Smooth muscle cell (in vitro differentiated cells): Measurements from ENCODE around the gene GNAT2. TPM values are rescaled to one million over a fixed set of nuclear protein-coding genes. Genes with fewer than 3 reads are reported as not detected.
A peak's percentile ranks its signal among the peaks of the same experiment; 100 is the strongest.

Experiments
- DNase-seq: peaks from one replicate; lab custom pipeline; 2025; ENCODE audit not compliant: unreplicated experiment; lab: John Stamatoyannopoulos, UW
- H2AFZ ChIP-seq: fragments of 200-600 bp; sonication (generic); 2 replicates; pipeline ENCODE4 v1.6.0; 2016; ENCODE audit warnings: antibody characterized with exemption, low read depth, mild to moderate bottlenecking
- H3F3A ChIP-seq: fragments of 200-600 bp; sonication (generic); 2 replicates; pipeline ENCODE4 v1.6.0; 2017; ENCODE audit warnings: antibody characterized with exemption, low read depth
- H3K27ac ChIP-seq: fragments of 200-600 bp; sonication (generic); 2 replicates; pipeline ENCODE4 v1.5.1; 2016; ENCODE audit warnings: low read depth, mild to moderate bottlenecking
- H3K27me3 ChIP-seq: fragments of 200-600 bp; sonication (generic); 2 replicates; pipeline ENCODE4 v1.6.1; 2016; ENCODE audit warnings: low read depth, mild to moderate bottlenecking
- H3K36me3 ChIP-seq: fragments of 200-600 bp; sonication (generic); 2 replicates; pipeline ENCODE4 v1.5.1; 2016; ENCODE audit warnings: low read depth
- H3K4me1 ChIP-seq: fragments of 200-600 bp; sonication (generic); 2 replicates; pipeline ENCODE4 v1.5.1; 2016; ENCODE audit warnings: low read depth
- H3K4me2 ChIP-seq: fragments of 200-600 bp; sonication (generic); 2 replicates; pipeline ENCODE4 v1.6.0; 2016; ENCODE audit warnings: mild to moderate bottlenecking
- H3K4me3 ChIP-seq: fragments of 200-600 bp; sonication (generic); 2 replicates; pipeline ENCODE4 v1.5.1; 2016; ENCODE audit warnings: mild to moderate bottlenecking
- H3K79me2 ChIP-seq: fragments of 200-600 bp; sonication (generic); 2 replicates; pipeline ENCODE4 v1.6.0; 2016; ENCODE audit warnings: low read depth, mild to moderate bottlenecking
- H3K9ac ChIP-seq: fragments of 200-600 bp; sonication (generic); 2 replicates; pipeline ENCODE4 v1.6.0; 2016; ENCODE audit warnings: low read depth
- H3K9me3 ChIP-seq: fragments of 200-600 bp; sonication (generic); replicated peaks from 2 replicates; pipeline ENCODE4 v1.5.1; 2016; ENCODE audit warnings: low read depth
- H4K20me1 ChIP-seq: fragments of 200-600 bp; sonication (generic); 2 replicates; pipeline ENCODE4 v1.6.0; 2016; ENCODE audit warnings: low read depth
- CTCF ChIP-seq: fragments of 200-600 bp; sonication (generic); IDR thresholded peaks from 2 replicates; pipeline ENCODE4 v1.5.1; 2017; ENCODE audit warnings: borderline replicate concordance, mild to moderate bottlenecking, antibody characterized with exemption; ENCODE audit not compliant: insufficient read depth, poor library complexity, severe bottlenecking
- WGBS: methylation state at CpG from one replicate; pipeline ENCODE4 v1.1.7; 2016; ENCODE audit warnings: low lambda C conversion rate; 5-methylcytosine and 5-hydroxymethylcytosine counted together
- polyA plus RNA-seq: library from polyadenylated mRNA; unstranded; fragments of >200 nt; fragmentation: Nextera tagmentation; extraction: Ambion mirVana; gene quantifications from 2 replicates; pipeline ENCODE4 v1.2.1, GENCODE V29; 2016
- total RNA-seq: library from RNA; depleted of rRNA; stranded (reverse); fragments of >200 nt; gene quantifications from 2 replicates; pipeline ENCODE4 v1.2.3, GENCODE V29; 2014

GNAT2 gene
- total and polyA plus RNA-seq, 2 experiments from 2014 or later = not detected

- Histone ChIP-seq H3K27ac (no peak overlapping the region), H3F3A (no peaks in the 10 kb centered on the region), H3K4me1 (no peaks in the 10 kb centered on the region), H2AFZ (no peak overlapping the region), H3K79me2 (no peaks in the 10 kb centered on the region), H3K9me3 (no peaks in the 10 kb centered on the region), H4K20me1 (no peaks in the 10 kb centered on the region), H3K36me3 (no peaks in the 10 kb centered on the region), H3K9ac (no peak overlapping the region), H3K4me2 (no peak overlapping the region), H3K4me3 (no peak overlapping the region), H3K27me3 (no peaks in the 10 kb centered on the region)
- TF ChIP-seq CTCF = no peak
- no peak for DNase-seq
- WGBS = 92% methylated on average over 5 of the region's 5 CpGs
Observed at GRCh38 chr1:109598655-109599054, 20.8 kb downstream of the GNAT2 start.

- H3K4me2 ChIP-seq = no peak overlapping the region
- no peak overlapping the region for H2AFZ ChIP-seq
- no peaks in the 10 kb centered on the region for H3K9me3 ChIP-seq
- H3K27me3 ChIP-seq = no peaks in the 10 kb centered on the region
- no peak overlapping the region for H3K27ac ChIP-seq
- peaks cover 2% of the 10 kb centered on the region for H3K36me3 ChIP-seq
- no peaks in the 10 kb centered on the region for H3K79me2 ChIP-seq
- H3K9ac ChIP-seq = no peak overlapping the region
- 71% methylated on average over 1 of the region's 1 CpG for WGBS
- H4K20me1 ChIP-seq = no peaks in the 10 kb centered on the region
- no peak overlapping the region for H3K4me3 ChIP-seq
- H3F3A ChIP-seq = no peaks in the 10 kb centered on the region
- TF ChIP-seq CTCF = no peak
- H3K4me1 ChIP-seq = no peaks in the 10 kb centered on the region
- no peak for DNase-seq
Observed at GRCh38 chr1:109598156-109598555, 21.3 kb downstream of the GNAT2 start.

GRCh38 chr1:109595531-109595930 lies 23.9 kb downstream of the GNAT2 start:
- H3K27ac ChIP-seq = peak overlapping the region; percentile 1
- H3K9me3 ChIP-seq = no peaks in the 10 kb centered on the region
- no peak overlapping the region for H2AFZ ChIP-seq
- no peak overlapping the region for H3K4me2 ChIP-seq
- no peak overlapping the region for H3K9ac ChIP-seq
- no peaks in the 10 kb centered on the region for H3K4me1 ChIP-seq
- no peaks in the 10 kb centered on the region for H3K27me3 ChIP-seq
- H3K79me2 ChIP-seq = no peaks in the 10 kb centered on the region
- DNase-seq = no peak
- peaks cover 10% of the 10 kb centered on the region for H4K20me1 ChIP-seq
- no peaks in the 10 kb centered on the region for H3F3A ChIP-seq
- H3K4me3 ChIP-seq = no peak overlapping the region
- H3K36me3 ChIP-seq = peaks cover 24% of the 10 kb centered on the region
- WGBS = 89% methylated on average over 2 of the region's 2 CpGs
- no peak for TF ChIP-seq CTCF

GRCh38 chr1:109592916-109593315 lies 26.5 kb downstream of the GNAT2 start:
- Histone ChIP-seq H3F3A (no peaks in the 10 kb centered on the region), H3K9ac (no peak overlapping the region), H2AFZ (no peak overlapping the region), H3K4me1 (no peaks in the 10 kb centered on the region), H3K27ac (no peak overlapping the region), H3K9me3 (no peaks in the 10 kb centered on the region), H3K4me3 (no peak overlapping the region), H3K27me3 (no peaks in the 10 kb centered on the region), H4K20me1 (peaks cover 29% of the 10 kb centered on the region), H3K4me2 (no peak overlapping the region), H3K79me2 (no peaks in the 10 kb centered on the region), H3K36me3 (peaks cover 29% of the 10 kb centered on the region)
- no peak for DNase-seq
- no peak for TF ChIP-seq CTCF
